ENCODE results near the gene MLC1. TPM values are rescaled to one million over a fixed set of nuclear protein-coding genes. Genes with fewer than 3 reads are reported as not detected.

Gene MLC1
- total RNA-seq, 1 donor from 2014 or later = not detected

- H3K36me3 ChIP-seq (ENCODE audit: control insufficient read depth, insufficient read depth, low read length) = no peaks in the 10 kb centered on the region
- no peak for TF ChIP-seq CTCF (IDR thresholded peaks at IDR 0.05; ENCODE audit: insufficient read depth, low read length, severe bottlenecking)
- no peaks in the 10 kb centered on the region for H3K27me3 ChIP-seq (ENCODE audit: control insufficient read depth, insufficient read depth, low read length)
- no peak overlapping the region for H3K4me3 ChIP-seq (ENCODE audit: low read depth, low read length)
- FAIRE-seq (no peak), DNase-seq (ENCODE audit: low read depth) (no peak)
These were observed 32.9 kb upstream of the MLC1 start for GRCh38 chr22:50118129-50118528.

GRCh38 chr22:50117168-50117762, 32.0 kb upstream of the MLC1 start:
- TF ChIP-seq CTCF (IDR thresholded peaks at IDR 0.05; ENCODE audit: insufficient read depth, low read length, severe bottlenecking) = no peak
- H3K4me3 ChIP-seq (ENCODE audit: low read depth, low read length) = no peak overlapping the region
- H3K27me3 ChIP-seq (ENCODE audit: control insufficient read depth, insufficient read depth, low read length) = no peaks in the 10 kb centered on the region
- no peak for DNase-seq (ENCODE audit: low read depth)
- H3K36me3 ChIP-seq (ENCODE audit: control insufficient read depth, insufficient read depth, low read length) = no peaks in the 10 kb centered on the region
- no peak for FAIRE-seq

- Histone ChIP-seq H3K36me3 (ENCODE audit: control insufficient read depth, insufficient read depth, low read length) (no peaks in the 10 kb centered on the region), H3K4me3 (ENCODE audit: low read depth, low read length) (no peak overlapping the region), H3K27me3 (ENCODE audit: control insufficient read depth, insufficient read depth, low read length) (no peaks in the 10 kb centered on the region)
- TF ChIP-seq CTCF (IDR thresholded peaks at IDR 0.05; ENCODE audit: insufficient read depth, low read length, severe bottlenecking) = no peak
- no peak for DNase-seq (ENCODE audit: low read depth)
- no peak for FAIRE-seq
These were observed 30.5 kb upstream of the MLC1 start for GRCh38 chr22:50115693-50116092.

GRCh38 chr22:50114221-50115021, 29.2 kb upstream of the MLC1 start:
- TF ChIP-seq CTCF (IDR thresholded peaks at IDR 0.05; ENCODE audit: insufficient read depth, low read length, severe bottlenecking) = no peak
- FAIRE-seq (no peak), DNase-seq (ENCODE audit: low read depth) (peak; percentile 29)
- H3K4me3 ChIP-seq (ENCODE audit: low read depth, low read length) = no peak overlapping the region
- no peaks in the 10 kb centered on the region for H3K27me3 ChIP-seq (ENCODE audit: control insufficient read depth, insufficient read depth, low read length)
- H3K36me3 ChIP-seq (ENCODE audit: control insufficient read depth, insufficient read depth, low read length) = no peaks in the 10 kb centered on the region

GRCh38 chr22:50112151-50113118, 27.2 kb upstream of the MLC1 start:
- H3K4me3 ChIP-seq (ENCODE audit: low read depth, low read length) = no peak overlapping the region
- H3K27me3 ChIP-seq (ENCODE audit: control insufficient read depth, insufficient read depth, low read length) = no peaks in the 10 kb centered on the region
- TF ChIP-seq CTCF (IDR thresholded peaks at IDR 0.05; ENCODE audit: insufficient read depth, low read length, severe bottlenecking) = no peak
- no peak for FAIRE-seq
- no peaks in the 10 kb centered on the region for H3K36me3 ChIP-seq (ENCODE audit: control insufficient read depth, insufficient read depth, low read length)
- peak; percentile 52 for DNase-seq (ENCODE audit: low read depth)
